GM23248 (cell line): ENCODE data around the gene KDM5A.

Source experiments
- EZH2 ChIP-seq: fragments of 200-600 bp; sonication (generic); IDR thresholded peaks from 2 replicates; pipeline ENCODE4 v1.6.1; 2018; ENCODE audit warnings: antibody characterized with exemption, mild to moderate bottlenecking; ENCODE audit not compliant: insufficient read depth, poor library complexity, severe bottlenecking
- EZH2phosphoT487 ChIP-seq: fragments of 200-600 bp; sonication (generic); IDR thresholded peaks from 2 replicates; pipeline ENCODE4 v1.6.1; 2018; ENCODE audit warnings: antibody characterized with exemption, moderate library complexity, mild to moderate bottlenecking, low read depth; ENCODE audit not compliant: insufficient read depth

- TF ChIP-seq EZH2, result no peak
- TF ChIP-seq EZH2phosphoT487, result no peak
Measured at GRCh38 chr12:238736-239398, 150.3 kb downstream of the KDM5A start.
